ENCODE results near the gene CRTC3. TPM values are rescaled to one million over a fixed set of nuclear protein-coding genes. Genes with fewer than 3 reads are reported as not detected.
"Not testable (repeated sequence)": the region's sequence is repeated elsewhere in the genome, so short reads cannot be mapped to it uniquely, and the experiment has no call there.

The CRTC3 gene
- total RNA-seq, 1 experiment from 2014 or later, result 17.5 TPM

DNA sequence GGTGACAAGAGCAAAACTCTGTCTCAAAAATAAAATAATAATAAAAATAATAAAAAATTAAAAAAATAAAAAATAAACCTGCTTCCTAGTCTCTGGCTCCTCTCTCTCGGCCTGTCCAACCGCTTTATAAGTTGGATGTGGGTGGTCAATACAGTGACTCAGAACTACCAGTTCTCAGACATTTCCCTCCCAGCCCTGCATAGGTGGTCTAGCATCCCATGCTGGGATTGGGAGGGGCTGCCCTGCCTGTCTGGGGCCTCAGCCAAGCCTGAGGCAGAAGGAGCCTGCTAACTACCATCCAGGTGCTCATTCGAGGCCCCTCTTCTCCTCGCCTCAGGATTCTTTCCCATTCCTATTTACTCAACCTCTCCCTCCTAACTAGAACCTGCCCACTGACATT is 154.2 kb downstream of the CRTC3 start:
- TF ChIP-seq, protein P1, sequence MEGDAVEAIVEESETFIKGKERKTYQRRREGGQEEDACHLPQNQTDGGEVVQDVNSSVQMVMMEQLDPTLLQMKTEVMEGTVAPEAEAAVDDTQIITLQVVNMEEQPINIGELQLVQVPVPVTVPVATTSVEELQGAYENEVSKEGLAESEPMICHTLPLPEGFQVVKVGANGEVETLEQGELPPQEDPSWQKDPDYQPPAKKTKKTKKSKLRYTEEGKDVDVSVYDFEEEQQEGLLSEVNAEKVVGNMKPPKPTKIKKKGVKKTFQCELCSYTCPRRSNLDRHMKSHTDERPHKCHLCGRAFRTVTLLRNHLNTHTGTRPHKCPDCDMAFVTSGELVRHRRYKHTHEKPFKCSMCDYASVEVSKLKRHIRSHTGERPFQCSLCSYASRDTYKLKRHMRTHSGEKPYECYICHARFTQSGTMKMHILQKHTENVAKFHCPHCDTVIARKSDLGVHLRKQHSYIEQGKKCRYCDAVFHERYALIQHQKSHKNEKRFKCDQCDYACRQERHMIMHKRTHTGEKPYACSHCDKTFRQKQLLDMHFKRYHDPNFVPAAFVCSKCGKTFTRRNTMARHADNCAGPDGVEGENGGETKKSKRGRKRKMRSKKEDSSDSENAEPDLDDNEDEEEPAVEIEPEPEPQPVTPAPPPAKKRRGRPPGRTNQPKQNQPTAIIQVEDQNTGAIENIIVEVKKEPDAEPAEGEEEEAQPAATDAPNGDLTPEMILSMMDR (IDR thresholded peaks at IDR 0.05; ENCODE audit: unreplicated experiment), result no peak
- CTCF ChIA-PET, result no interaction called here
- BruUV-seq (replicated peaks), result no TSS peak
- Mint-ChIP-seq H3K9me3 (ENCODE audit: low read depth, unreplicated experiment) (no peaks in the 10 kb centered on the region), H3K4me3 (ENCODE audit: low read depth, unreplicated experiment) (no peak overlapping the region), H3K27me3 (ENCODE audit: unreplicated experiment) (peaks cover 14% of the 10 kb centered on the region), H3K4me1 (ENCODE audit: low read depth, unreplicated experiment) (no peaks in the 10 kb centered on the region), H3K27ac (ENCODE audit: unreplicated experiment) (no peak overlapping the region), H3K36me3 (ENCODE audit: insufficient read depth, unreplicated experiment) (no peaks in the 10 kb centered on the region)
- no peak for DNase-seq
- intact Hi-C loops (cut with micrococcal nuclease; ENCODE audit: unreplicated experiment), result no loop called here

DNA sequence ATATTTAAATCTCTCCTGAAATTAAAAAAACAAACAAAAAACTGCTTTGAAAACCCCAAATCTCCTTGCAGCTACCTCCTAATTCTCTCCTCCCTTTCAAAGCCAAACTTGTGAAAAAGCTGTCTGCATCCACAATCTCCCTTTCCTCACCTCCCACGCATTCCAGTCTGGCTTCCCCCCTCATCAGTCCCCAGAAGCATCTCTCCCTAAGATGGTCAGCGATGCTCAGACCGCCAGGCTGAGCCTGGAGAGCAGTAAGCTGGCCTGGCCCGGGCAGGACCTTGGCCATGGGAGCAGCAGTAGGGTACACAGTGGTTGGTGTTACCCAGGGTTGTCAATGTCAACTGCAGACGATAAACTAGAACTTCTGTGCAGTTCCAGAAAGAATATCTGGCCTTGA is 154.6 kb downstream of the CRTC3 start:
- CTCF ChIA-PET, result no interaction called here
- intact Hi-C loops (cut with micrococcal nuclease; ENCODE audit: unreplicated experiment), result no loop called here
- Mint-ChIP-seq H3K4me1 (ENCODE audit: low read depth, unreplicated experiment) (no peaks in the 10 kb centered on the region), H3K9me3 (ENCODE audit: low read depth, unreplicated experiment) (no peaks in the 10 kb centered on the region), H3K27me3 (ENCODE audit: unreplicated experiment) (peaks cover 14% of the 10 kb centered on the region), H3K27ac (ENCODE audit: unreplicated experiment) (no peak overlapping the region), H3K4me3 (ENCODE audit: low read depth, unreplicated experiment) (no peak overlapping the region), H3K36me3 (ENCODE audit: insufficient read depth, unreplicated experiment) (no peaks in the 10 kb centered on the region)
- no peak for DNase-seq
- BruUV-seq (replicated peaks), result no TSS peak
- TF ChIP-seq, protein P1 (IDR thresholded peaks at IDR 0.05; ENCODE audit: unreplicated experiment), result no peak

DNA sequence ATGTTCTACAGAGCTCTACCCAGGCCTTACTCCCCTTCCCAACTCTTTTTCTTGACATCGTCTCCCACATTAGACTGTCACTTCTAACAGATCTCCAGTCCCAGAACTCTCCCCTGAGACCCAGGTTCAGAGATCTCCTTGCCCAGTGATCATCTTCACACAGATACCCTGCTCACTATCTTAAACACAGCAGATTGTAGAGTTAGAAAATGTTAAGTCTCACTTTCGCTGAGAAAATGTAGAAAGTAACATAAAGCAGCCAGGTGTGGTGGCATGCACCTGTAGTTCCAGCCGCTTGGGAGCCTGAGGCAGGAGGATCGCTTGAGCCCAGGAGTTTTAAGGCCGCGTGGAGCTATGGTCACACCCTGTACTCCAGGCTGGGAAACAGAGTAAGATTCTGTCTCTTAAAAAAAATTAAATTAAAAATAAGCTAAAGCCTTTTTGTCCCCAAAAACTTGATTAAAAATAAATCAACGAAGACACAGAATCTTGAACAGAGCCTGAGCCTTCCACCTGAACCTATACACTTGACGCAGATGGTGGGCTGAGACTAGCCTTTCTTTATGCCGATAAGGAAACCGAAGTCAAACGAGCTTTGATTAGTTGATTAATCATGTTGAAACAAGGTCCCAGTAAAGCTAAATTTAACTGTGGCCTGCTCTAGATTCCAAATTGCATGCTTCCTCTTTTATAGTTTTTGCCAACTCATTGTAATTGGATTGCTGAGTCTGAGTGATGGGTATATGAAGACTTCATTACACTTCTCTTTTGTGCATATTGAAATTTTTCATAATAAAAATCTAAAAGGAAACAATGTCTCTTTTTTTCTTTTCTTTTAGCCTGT is 156.1 kb downstream of the CRTC3 start:
- DNase-seq, result no peak
- H3K4me1 Mint-ChIP-seq (ENCODE audit: low read depth, unreplicated experiment), result no peaks in the 10 kb centered on the region
- no peaks in the 10 kb centered on the region for H3K36me3 Mint-ChIP-seq (ENCODE audit: insufficient read depth, unreplicated experiment)
- CTCF ChIA-PET, result interaction anchor here (0.6 kb wide), 1 partner anchor 20 kb away, joined by 3 read pairs; no protein-coding TSS in a partner anchor
- no peak overlapping the region for H3K27ac Mint-ChIP-seq (ENCODE audit: unreplicated experiment)
- TF ChIP-seq, protein P1 (IDR thresholded peaks at IDR 0.05; ENCODE audit: unreplicated experiment), result no peak
- peaks cover 14% of the 10 kb centered on the region for H3K27me3 Mint-ChIP-seq (ENCODE audit: unreplicated experiment)
- no TSS peak for BruUV-seq (replicated peaks)
- no peaks in the 10 kb centered on the region for H3K9me3 Mint-ChIP-seq (ENCODE audit: low read depth, unreplicated experiment)
- intact Hi-C loops (cut with micrococcal nuclease; ENCODE audit: unreplicated experiment), result no loop called here
- no peak overlapping the region for H3K4me3 Mint-ChIP-seq (ENCODE audit: low read depth, unreplicated experiment)

DNA sequence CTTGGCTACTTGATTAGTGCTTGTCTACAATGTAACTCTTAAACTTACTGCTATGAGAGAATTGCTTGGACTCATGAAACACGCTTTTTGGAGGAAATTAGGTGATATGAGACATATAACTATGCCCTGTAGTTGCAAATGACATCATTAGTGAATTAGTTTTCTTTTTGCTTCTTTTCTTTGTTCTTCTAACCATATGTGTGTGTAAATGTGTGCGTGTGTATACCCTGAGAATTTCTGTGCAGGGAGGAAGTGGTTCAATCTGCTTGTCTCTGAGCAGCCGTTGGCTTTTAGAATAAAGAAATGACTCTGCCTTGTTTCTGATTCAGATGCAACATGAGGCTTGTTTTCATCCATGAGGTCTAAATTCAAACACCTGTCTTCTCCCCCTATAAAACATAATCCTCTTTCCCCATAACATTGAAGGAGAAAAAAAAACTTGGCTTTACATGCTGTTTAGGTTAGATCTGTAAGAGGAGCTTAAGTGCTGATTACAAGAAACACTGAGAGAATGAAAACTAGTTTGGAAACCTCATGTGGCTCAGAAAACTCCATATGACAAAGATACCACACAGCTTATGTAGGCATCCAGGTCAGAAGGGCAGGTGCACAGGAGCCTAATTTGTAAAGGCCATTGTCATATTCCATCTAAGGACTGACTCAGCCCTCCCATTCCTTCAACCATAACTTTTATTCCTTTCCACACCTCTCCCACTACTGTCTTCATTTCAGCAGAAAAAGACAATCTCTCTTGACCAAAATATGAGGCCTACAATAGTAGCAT is 156.9 kb downstream of the CRTC3 start:
- H3K27me3 Mint-ChIP-seq (ENCODE audit: unreplicated experiment), result peaks cover 14% of the 10 kb centered on the region
- CTCF ChIA-PET, result interaction anchor here (0.6 kb wide), 1 partner anchor 19 kb away, joined by 3 read pairs; no protein-coding TSS in a partner anchor
- no peak overlapping the region for H3K27ac Mint-ChIP-seq (ENCODE audit: unreplicated experiment)
- no peaks in the 10 kb centered on the region for H3K9me3 Mint-ChIP-seq (ENCODE audit: low read depth, unreplicated experiment)
- intact Hi-C loops (cut with micrococcal nuclease; ENCODE audit: unreplicated experiment), result no loop called here
- no TSS peak for BruUV-seq (replicated peaks)
- no peaks in the 10 kb centered on the region for H3K36me3 Mint-ChIP-seq (ENCODE audit: insufficient read depth, unreplicated experiment)
- no peaks in the 10 kb centered on the region for H3K4me1 Mint-ChIP-seq (ENCODE audit: low read depth, unreplicated experiment)
- no peak overlapping the region for H3K4me3 Mint-ChIP-seq (ENCODE audit: low read depth, unreplicated experiment)
- TF ChIP-seq, protein P1 (IDR thresholded peaks at IDR 0.05; ENCODE audit: unreplicated experiment), result no peak
- DNase-seq, result no peak

DNA sequence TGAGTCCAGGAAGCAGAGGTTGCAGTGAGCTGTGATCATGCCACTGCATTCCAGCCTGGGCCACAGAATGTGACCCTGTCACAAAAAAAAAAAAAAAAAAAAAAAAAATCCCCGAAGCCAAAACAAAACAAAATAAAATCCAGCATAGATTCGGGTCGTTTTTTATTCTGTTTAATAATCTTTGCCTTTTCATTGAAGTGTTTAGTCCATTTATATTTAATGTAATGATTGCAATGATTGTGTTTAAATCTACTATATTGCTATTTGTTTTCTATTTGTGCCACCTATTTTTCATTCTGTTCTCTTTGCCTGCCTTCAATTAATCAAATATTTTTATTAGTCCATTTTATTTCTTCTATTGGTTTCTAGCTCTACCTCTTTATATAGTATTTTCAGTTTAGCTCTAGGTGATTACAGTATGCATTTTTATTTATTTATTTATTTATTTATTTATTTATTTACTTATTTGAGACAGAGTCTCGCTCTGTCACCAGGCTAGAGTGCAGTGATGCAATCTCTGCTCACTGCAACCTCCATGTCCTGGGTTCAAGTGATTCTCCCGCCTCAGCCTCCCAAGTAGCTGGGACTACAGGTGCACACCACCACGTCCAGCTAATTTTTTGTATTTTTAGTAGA is 159.7 kb downstream of the CRTC3 start:
- DNase-seq; H3K36me3 Mint-ChIP-seq (ENCODE audit: insufficient read depth, unreplicated experiment); CTCF ChIA-PET; intact Hi-C loops (cut with micrococcal nuclease; ENCODE audit: unreplicated experiment); H3K27ac Mint-ChIP-seq (ENCODE audit: unreplicated experiment); H3K4me3 Mint-ChIP-seq (ENCODE audit: low read depth, unreplicated experiment); BruUV-seq (replicated peaks); H3K9me3 Mint-ChIP-seq (ENCODE audit: low read depth, unreplicated experiment); H3K4me1 Mint-ChIP-seq (ENCODE audit: low read depth, unreplicated experiment): not testable (repeated sequence)
- H3K27me3 Mint-ChIP-seq (ENCODE audit: unreplicated experiment), result peaks cover 14% of the 10 kb centered on the region

All from Calu3 (cell line).